ENCODE data around the gene INSL3.

DNA sequence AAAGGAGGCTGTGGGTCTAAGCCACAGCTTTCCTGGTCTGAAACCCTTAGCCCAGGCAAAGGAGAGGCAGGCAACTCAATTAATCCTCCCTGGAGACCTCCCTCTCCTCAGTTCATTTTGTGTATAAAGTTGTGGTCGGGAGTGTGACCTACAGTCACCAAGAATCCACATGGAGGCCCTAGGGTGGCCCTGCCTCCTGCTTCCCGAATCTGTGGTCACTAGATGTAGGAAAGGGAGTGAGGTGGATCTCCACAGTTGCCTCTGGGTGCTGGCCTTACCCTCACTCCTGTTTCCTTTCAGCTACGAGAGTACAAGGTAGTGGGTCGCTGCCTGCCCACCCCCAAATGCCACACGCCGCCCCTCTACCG is 39.7 kb upstream of the INSL3 start:
- TF ChIP-seq EZH2 (IDR thresholded peaks at IDR 0.05; ENCODE audit: low read length, missing control alignments): no peak
- no peak for TF ChIP-seq CTCF (conservative IDR thresholded peaks at IDR 0.05 in 1 of 2, IDR thresholded peaks at IDR 0.05 in 1 of 2; ENCODE audit: low read depth in 1 of 2, low read length in 2 of 2)
